NCI-H2029 (cell line): Measurements from ENCODE around the gene RPP40.

Experiments
- DNase-seq: peaks from one replicate; lab custom pipeline; 2025; lab: John Stamatoyannopoulos, UW

The RPP40 gene

GRCh38 chr6:4969609-4970285 lies 34.1 kb downstream of the RPP40 start:
- no peak for DNase-seq

GRCh38 chr6:4967301-4968030 lies 36.4 kb downstream of the RPP40 start:
- no peak for DNase-seq

GRCh38 chr6:4965562-4966389 lies 38.1 kb downstream of the RPP40 start:
- DNase-seq = no peak

- no peak for DNase-seq
Observed at GRCh38 chr6:4964675-4965561, 38.9 kb downstream of the RPP40 start.

- no peak for DNase-seq
Observed at GRCh38 chr6:4962905-4963304, 40.9 kb downstream of the RPP40 start.

- no peak for DNase-seq
Observed at GRCh38 chr6:4961322-4962168, 42.3 kb downstream of the RPP40 start.

GRCh38 chr6:4958624-4959023 lies 45.2 kb downstream of the RPP40 start:
- DNase-seq = no peak

GRCh38 chr6:4957521-4958231 lies 46.2 kb downstream of the RPP40 start:
- DNase-seq = no peak

- no peak for DNase-seq
Observed at GRCh38 chr6:4956625-4957024, 47.2 kb downstream of the RPP40 start.

- DNase-seq = no peak
Observed at GRCh38 chr6:4953440-4953839, 50.4 kb downstream of the RPP40 start.

- no peak for DNase-seq
Observed at GRCh38 chr6:4950836-4951533, 52.9 kb downstream of the RPP40 start.

GRCh38 chr6:4950076-4950475 lies 53.8 kb downstream of the RPP40 start:
- no peak for DNase-seq

- DNase-seq = no peak
Observed at GRCh38 chr6:4948781-4949450, 54.9 kb downstream of the RPP40 start.

- no peak for DNase-seq
Observed at GRCh38 chr6:4947716-4948115, 56.1 kb downstream of the RPP40 start.

GRCh38 chr6:4946521-4946920 lies 57.3 kb downstream of the RPP40 start:
- DNase-seq = no peak
